Fibroblast of mammary gland (primary cell): Measurements from ENCODE around the gene PHACTR1.
A peak's percentile ranks its signal among the peaks of the same experiment; 100 is the strongest.

ENCODE experiments used
- DNase-seq: peaks from one replicate; pipeline ENCODE4 v3.0.0-alpha.2; 2010; ENCODE audit warnings: low read depth
- H3K4me3 ChIP-seq: 2 replicates; pipeline ENCODE4 v1.5.1; 2011; ENCODE audit warnings: low read depth, mild to moderate bottlenecking, low read length, moderate library complexity; ENCODE audit not compliant: control insufficient read depth
- CTCF ChIP-seq: conservative IDR thresholded peaks from 2 replicates; pipeline ENCODE4 v1.5.1; 2011; ENCODE audit warnings: low read depth, low read length, inconsistent platforms; ENCODE audit not compliant: control insufficient read depth, insufficient read depth

The PHACTR1 gene

GRCh38 chr6:13300643-13301590 is 584.4 kb downstream of the PHACTR1 start:
- DNase-seq, result no peak
- no peak for TF ChIP-seq CTCF
- no peak overlapping the region for H3K4me3 ChIP-seq

- H3K4me3 ChIP-seq, result no peak overlapping the region
- no peak for DNase-seq
- no peak for TF ChIP-seq CTCF
Observed at GRCh38 chr6:13302291-13302690, 585.7 kb downstream of the PHACTR1 start.

DNA sequence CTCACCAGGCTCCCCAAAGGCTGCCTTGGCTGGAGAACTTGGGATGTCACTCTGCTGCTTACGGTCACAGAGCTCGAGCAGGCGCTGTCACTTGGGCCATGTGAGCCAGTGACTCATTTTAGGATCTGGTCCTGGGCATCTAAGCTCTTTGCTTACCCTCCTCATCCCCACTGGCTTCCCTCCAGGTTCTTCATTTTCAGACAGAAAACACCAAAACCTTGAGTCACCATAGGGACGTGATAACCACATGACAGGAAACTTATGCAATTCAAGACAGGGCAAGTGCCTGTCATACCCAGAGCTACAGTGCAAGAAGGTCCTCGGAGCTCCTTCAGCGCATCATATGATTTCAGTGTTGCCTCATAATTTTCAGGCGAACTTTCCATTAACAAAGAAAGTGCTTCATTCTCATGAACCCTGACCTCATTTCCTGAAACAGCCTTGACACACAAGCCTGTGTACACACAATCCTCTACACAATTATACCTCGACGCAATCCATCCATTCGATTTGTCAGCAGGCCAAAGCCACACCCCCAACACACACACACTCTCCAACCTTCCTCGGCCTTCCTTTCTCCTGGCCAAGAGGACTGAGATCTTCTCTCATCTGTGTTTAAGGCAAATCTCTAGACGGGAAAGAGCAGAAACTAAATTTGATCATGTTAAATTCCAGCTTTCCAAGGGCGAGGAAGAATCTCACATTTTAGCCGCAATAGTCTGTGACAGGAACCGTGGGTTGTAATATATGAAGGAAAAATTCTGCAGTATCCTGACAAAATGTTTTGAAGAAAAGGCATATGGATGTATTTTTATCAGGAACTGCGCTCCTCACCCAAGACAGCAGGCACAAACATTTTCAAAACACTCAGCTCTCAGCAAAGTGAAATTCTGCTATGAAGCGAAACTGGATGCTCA is 586.4 kb downstream of the PHACTR1 start:
- H3K4me3 ChIP-seq, result no peak overlapping the region
- DNase-seq, result peak; percentile 99

GRCh38 chr6:13303668-13304017 is 587.1 kb downstream of the PHACTR1 start:
- DNase-seq, result peak; percentile 67
- no peak overlapping the region for H3K4me3 ChIP-seq

More for the DNA sequence above, 586.4 kb downstream of the PHACTR1 start:
- TF ChIP-seq CTCF, result no peak

GRCh38 chr6:13304101-13304500 is 587.5 kb downstream of the PHACTR1 start:
- TF ChIP-seq CTCF, result no peak
- H3K4me3 ChIP-seq, result no peak overlapping the region
- no peak for DNase-seq

More at GRCh38 chr6:13303668-13304017, 587.1 kb downstream of the PHACTR1 start:
- TF ChIP-seq CTCF, result no peak

GRCh38 chr6:13304580-13305260 is 588.2 kb downstream of the PHACTR1 start:
- no peak for DNase-seq
- no peak overlapping the region for H3K4me3 ChIP-seq
- no peak for TF ChIP-seq CTCF
